Liver (tissue), 3 donors: ENCODE results near the gene PPP4R4.
A peak's percentile ranks its signal among the peaks of the same experiment; 100 is the strongest.

Experiments
- CTCF ChIP-seq: fragments of 150-350 bp; IDR thresholded peaks from 2 replicates; pipeline ENCODE4 v1.5.1; 2017; ENCODE audit warnings: improper control_type of control experiment, low read depth, low read length; ENCODE audit not compliant: missing input control
- EGR1 ChIP-seq, 2 donors: IDR thresholded peaks; 2 replicates each; pipeline ENCODE4 v1.6.1; 2016 to 2018; ENCODE audit warnings: antibody characterized with exemption in 2 of 2, low read depth in 2 of 2
- GABPA ChIP-seq, 2 donors: IDR thresholded peaks in 1 of 2; conservative IDR thresholded peaks in 1 of 2; 2 replicates each; pipeline ENCODE4 v1.6.1; 2016; ENCODE audit warnings: antibody characterized with exemption in 2 of 2, mild to moderate bottlenecking in 1 of 2, moderate library complexity in 1 of 2
- JUND ChIP-seq, 2 donors: IDR thresholded peaks; 2 replicates each; pipeline ENCODE4 v1.6.1; 2016; ENCODE audit warnings: antibody characterized with exemption in 2 of 2
- MAX ChIP-seq: IDR thresholded peaks from 2 replicates; pipeline ENCODE4 v1.6.1; 2016; ENCODE audit warnings: antibody characterized with exemption
- NR2F2 ChIP-seq: IDR thresholded peaks from 2 replicates; pipeline ENCODE4 v1.6.1; 2016; ENCODE audit warnings: antibody characterized with exemption
- RAD21 ChIP-seq, 2 donors: IDR thresholded peaks; 2 replicates each; pipeline ENCODE4 v1.6.1; 2016; ENCODE audit warnings: antibody characterized with exemption in 2 of 2, mild to moderate bottlenecking in 2 of 2
- REST ChIP-seq: IDR thresholded peaks from 2 replicates; pipeline ENCODE4 v1.6.1; 2016; ENCODE audit warnings: antibody characterized with exemption, mild to moderate bottlenecking
- SP1 ChIP-seq: IDR thresholded peaks from 2 replicates; pipeline ENCODE4 v1.6.1; 2018; ENCODE audit warnings: antibody characterized with exemption, mild to moderate bottlenecking
- TAF1 ChIP-seq: conservative IDR thresholded peaks from 2 replicates; pipeline ENCODE4 v1.6.1; 2016; ENCODE audit warnings: antibody characterized with exemption, mild to moderate bottlenecking
- YY1 ChIP-seq: IDR thresholded peaks from 2 replicates; pipeline ENCODE4 v1.6.1; 2016; ENCODE audit warnings: antibody characterized with exemption, mild to moderate bottlenecking
- ZBTB33 ChIP-seq: IDR thresholded peaks from 2 replicates; pipeline ENCODE4 v1.6.1; 2016; ENCODE audit warnings: antibody characterized with exemption
- donor health status: healthy.
- donor health status: healthy.

GRCh38 chr14:94306047-94306978 lies 132.2 kb downstream of the PPP4R4 start:
- no peak for TF ChIP-seq EGR1 (IDR thresholded peaks at IDR 0.05; ENCODE audit: low read depth in 2 of 2)
- TF ChIP-seq CTCF = no peak
- TF ChIP-seq MAX = no peak
- TF ChIP-seq TAF1 = no peak
- TF ChIP-seq RAD21 (IDR thresholded peaks at IDR 0.05) = peak in 1 of 2 donors; percentile 50
- no peak for TF ChIP-seq YY1
- no peak for TF ChIP-seq NR2F2
- no peak for TF ChIP-seq ZBTB33
- TF ChIP-seq GABPA (IDR thresholded peaks at IDR 0.05 in 1 of 2, conservative IDR thresholded peaks at IDR 0.05 in 1 of 2) = no peak
- peak; percentile 54 for TF ChIP-seq SP1
- TF ChIP-seq REST = no peak
- no peak for TF ChIP-seq JUND (IDR thresholded peaks at IDR 0.05)
